GM12878 (cell line): ENCODE measurements around the gene ZNF652. TPM values are rescaled to one million over a fixed set of nuclear protein-coding genes. Genes with fewer than 3 reads are reported as not detected.

Experiments
- E2F8 ChIP-seq: fragments of 450-650 bp; IDR thresholded peaks from 2 replicates; pipeline ENCODE4 v1.6.1; 2018; ENCODE audit warnings: mild to moderate bottlenecking, low read depth, moderate library complexity; ENCODE audit not compliant: partially characterized antibody
- HDAC2 ChIP-seq: fragments of 200-600 bp; sonication (generic); IDR thresholded peaks from 2 replicates; pipeline ENCODE4 v1.6.1; 2017
- JUNB ChIP-seq: IDR thresholded peaks from 2 replicates; pipeline ENCODE4 v1.6.1; 2016; ENCODE audit warnings: antibody characterized with exemption, mild to moderate bottlenecking
- KDM1A ChIP-seq: fragments of 200-600 bp; sonication (generic); IDR thresholded peaks from 2 replicates; pipeline ENCODE4 v1.6.1; 2016; ENCODE audit warnings: borderline replicate concordance
- KLF5 ChIP-seq: fragments of 450-650 bp; IDR thresholded peaks from 2 replicates; pipeline ENCODE4 v1.6.1; 2014; ENCODE audit warnings: mild to moderate bottlenecking; ENCODE audit not compliant: partially characterized antibody
- MEF2B ChIP-seq: fragments of 450-650 bp; IDR thresholded peaks from 2 replicates; pipeline ENCODE4 v1.6.1; 2018; ENCODE audit warnings: mild to moderate bottlenecking, moderate library complexity; ENCODE audit not compliant: partially characterized antibody, poor library complexity, severe bottlenecking
- MTA2 ChIP-seq: fragments of 450-650 bp; IDR thresholded peaks from 2 replicates; pipeline ENCODE4 v1.6.1; 2016; ENCODE audit warnings: low read depth, mild to moderate bottlenecking, moderate library complexity
- NR2C1 ChIP-seq: fragments of 450-650 bp; IDR thresholded peaks from 2 replicates; pipeline ENCODE4 v1.6.1; 2017; ENCODE audit warnings: antibody characterized with exemption, mild to moderate bottlenecking, moderate library complexity
- SREBF2 ChIP-seq: IDR thresholded peaks from 2 replicates; pipeline ENCODE4 v1.6.1; 2012; ENCODE audit warnings: mild to moderate bottlenecking, low read length
- TAF1 ChIP-seq: IDR thresholded peaks from 2 replicates; pipeline ENCODE4 v1.6.1; 2011; ENCODE audit warnings: mild to moderate bottlenecking, low read depth, low read length, borderline replicate concordance
- YBX1 ChIP-seq: fragments of 450-650 bp; IDR thresholded peaks from 2 replicates; pipeline ENCODE4 v1.6.1; 2016; ENCODE audit warnings: antibody characterized with exemption
- ZBTB33 ChIP-seq: fragments of 450-650 bp; IDR thresholded peaks from 2 replicates; pipeline ENCODE4 v1.6.1; 2017; ENCODE audit warnings: mild to moderate bottlenecking
- polyA plus RNA-seq, 11 experiments: library from polyadenylated mRNA; depleted of rRNA in 4 of 11; unstranded in 6 of 11; stranded (reverse) in 5 of 11; fragments of >200 nt; fragmentation: Nextera tagmentation in 4 of 11; fragmentation: Illumina TruSeq in 1 of 11; extraction: Ambion mirVana in 4 of 11; extraction: Trizol in 1 of 11; gene quantifications; 1 replicate in 1 of 11; 2 replicates in 10 of 11; pipeline versions ENCODE4 v1.2.1 to v1.2.3, GENCODE V29; 2011 to 2016; ENCODE audit warnings: inconsistent platforms in 2 of 11, missing spikeins in 2 of 11, low read depth in 1 of 11
- total RNA-seq, 4 experiments: library from RNA; depleted of rRNA in 3 of 4; stranded (reverse); fragments of >200 nt in 3 of 4; fragmentation: Illumina TruSeq in 1 of 4; extraction: Trizol in 1 of 4; gene quantifications; 2 replicates each; pipeline versions ENCODE4 v1.2.1 to v1.2.3, GENCODE V29; 2013 to 2021

ZNF652 gene
- total and polyA plus RNA-seq, 10 of the 15 experiments (the other 5 are each of a cell fraction or from before 2014, with no cell fraction given), result 3.4 to 13.1 (median 8.7) TPM

DNA sequence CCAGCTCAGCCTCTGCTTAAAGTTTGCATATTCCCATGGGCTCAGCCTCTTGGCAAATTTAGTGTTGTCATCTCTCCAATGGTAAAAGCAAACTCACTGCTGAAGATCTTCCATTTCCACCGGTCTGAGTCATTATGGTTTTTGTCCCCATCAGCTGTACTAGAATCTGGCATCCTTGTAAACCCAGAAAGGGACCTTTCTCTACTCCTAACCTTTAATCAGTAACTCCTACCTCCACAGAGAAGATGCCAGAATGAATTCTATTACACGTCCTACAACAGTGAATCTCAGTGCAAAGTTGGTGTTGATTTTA is 45.8 kb downstream of the ZNF652 start (continued):
- TF ChIP-seq ZBTB33 (no peak), HDAC2 (no peak), NR2C1 (no peak), JUNB (no peak), MTA2 (no peak), KDM1A (no peak), YBX1 (no peak), SREBF2 (no peak), KLF5 (no peak), MEF2B (no peak), TAF1 (no peak), E2F8 (no peak)
